Activated CD4-positive, alpha-beta T cell treated with anti-CD3 and anti-CD28 coated beads, Interleukin-2, Interleukin-6, amounts not matched to agents 100 ng/mL and 50 ng/mL, durations not matched to agents 16 hours and 8 hours (primary cell): Measurements from ENCODE around the gene GABBR2.
"Not testable (repeated sequence)": the region's sequence is repeated elsewhere in the genome, so short reads cannot be mapped to it uniquely, and the experiment has no call there.

Experiments
- DNase-seq: peaks from one replicate; pipeline ENCODE4 v3.0.0-alpha.2; 2020

The GABBR2 gene

GRCh38 chr9:98719055-98719454, 10.3 kb upstream of the GABBR2 start:
- no peak for DNase-seq

- DNase-seq: no peak
Observed at GRCh38 chr9:98714833-98715232, 6.1 kb upstream of the GABBR2 start.

GRCh38 chr9:98712987-98713386, 4.3 kb upstream of the GABBR2 start:
- no peak for DNase-seq

- DNase-seq: no peak
Observed at GRCh38 chr9:98709968-98710965, 1.5 kb upstream of the GABBR2 start.

- DNase-seq: no peak
Observed at GRCh38 chr9:98708103-98708932, 417 bp downstream of the GABBR2 start.

- peak; percentile 41 for DNase-seq
Observed at GRCh38 chr9:98707166-98708102, 1.3 kb downstream of the GABBR2 start.

- DNase-seq: no peak
Observed at GRCh38 chr9:98706651-98707165, 2.0 kb downstream of the GABBR2 start.

GRCh38 chr9:98702835-98703380, 5.8 kb downstream of the GABBR2 start:
- no peak for DNase-seq

- DNase-seq: no peak
Observed at GRCh38 chr9:98702340-98702739, 6.4 kb downstream of the GABBR2 start.

- no peak for DNase-seq
Observed at GRCh38 chr9:98701576-98701975, 7.2 kb downstream of the GABBR2 start.

GRCh38 chr9:98700801-98701200, 7.9 kb downstream of the GABBR2 start:
- DNase-seq: no peak

- DNase-seq: no peak
Observed at GRCh38 chr9:98698856-98699255, 9.9 kb downstream of the GABBR2 start.

- no peak for DNase-seq
Observed at GRCh38 chr9:98694943-98695342, 13.8 kb downstream of the GABBR2 start.

- no peak for DNase-seq
Observed at GRCh38 chr9:98692392-98692791, 16.3 kb downstream of the GABBR2 start.

GRCh38 chr9:98691890-98692289, 16.8 kb downstream of the GABBR2 start:
- DNase-seq: no peak

GRCh38 chr9:98690686-98691085, 18.0 kb downstream of the GABBR2 start:
- DNase-seq: no peak

GRCh38 chr9:98688710-98689495, 19.8 kb downstream of the GABBR2 start:
- DNase-seq: no peak

- no peak for DNase-seq
Observed at GRCh38 chr9:98687911-98688310, 20.8 kb downstream of the GABBR2 start.

GRCh38 chr9:98686961-98687855, 21.5 kb downstream of the GABBR2 start:
- DNase-seq: no peak

- not testable (repeated sequence) for DNase-seq
Observed at GRCh38 chr9:98684816-98685215, 23.9 kb downstream of the GABBR2 start.
